HepG2 (cell line): Measurements from ENCODE around the gene DSG2. TPM values are rescaled to one million over a fixed set of nuclear protein-coding genes. Genes with fewer than 3 reads are reported as not detected.
A peak's percentile ranks its signal among the peaks of the same experiment; 100 is the strongest.

Experiments
- ATAC-seq: fragments of 200-7000 bp; cut with Tn5 transposase; 3 replicates; pipeline ENCODE4 v1.9.1; 2020; ENCODE audit warnings: mild to moderate bottlenecking, moderate library complexity
- BruUV-seq: library from RNA; stranded (reverse); fragments of 400-500 nt; replicated peaks from 2 replicates; lab custom pipeline; 2021; lab: Mats Ljungman, UMichigan
- CTCF ChIA-PET: fragments of 300-600 bp; formaldehyde crosslinking; extraction: SDS; loops from one replicate; lab custom pipeline; 2021; ENCODE audit warnings: low total read pairs, inconsistent platforms, low intra/inter-chr PET ratio; lab: Yijun Ruan, JAX
- POLR2A ChIA-PET: fragments of 350-600 bp; sonication (Branson Sonifier 250); formaldehyde crosslinking; loops from one replicate; lab custom pipeline; 2020; ENCODE audit warnings: antibody characterized with exemption, inconsistent platforms; lab: Yijun Ruan, JAX
- DNase-seq: peaks from one replicate; pipeline ENCODE4 v3.0.0-alpha.2; 2015; ENCODE audit warnings: low spot score
- FAIRE-seq: peaks from 3 replicates; lab custom pipeline; 2011; peaks lifted over from hg19 to GRCh38; lab: Jason Lieb, UNC
- H2AFZ ChIP-seq: one replicate; pipeline ENCODE4 v1.6.1; 2011; ENCODE audit warnings: low read length, inconsistent platforms
- H3K27ac ChIP-seq: fragments of 300-600 bp; 3 replicates; pipeline ENCODE4 v1.8.0; 2011; ENCODE audit warnings: mixed run types, mild to moderate bottlenecking, mixed read lengths, low read length, inconsistent platforms; ENCODE audit not compliant: insufficient read depth; ENCODE audit errors: extremely low read length
- H3K27me3 ChIP-seq, 2 experiments: fragments of 200-600 bp in 1 of 2; 2 replicates in 1 of 2; 3 replicates in 1 of 2; pipeline versions ENCODE4 v1.6.0 to v1.8.0; 2011; ENCODE audit warnings: low read length in 2 of 2, mild to moderate bottlenecking in 2 of 2, moderate library complexity in 2 of 2, inconsistent platforms in 1 of 2; ENCODE audit not compliant: insufficient read depth in 2 of 2, control insufficient read depth in 1 of 2
- H3K36me3 ChIP-seq, 2 experiments: fragments of 200-600 bp in 1 of 2; replicated peaks in 1 of 2; 2 replicates in 1 of 2; 3 replicates in 1 of 2; pipeline versions ENCODE4 v1.5.1 to v1.8.0; 2011; ENCODE audit warnings: low read length in 2 of 2, inconsistent platforms in 1 of 2; ENCODE audit not compliant: insufficient read depth in 2 of 2, control insufficient read depth in 1 of 2
- H3K4me1 ChIP-seq: 2 replicates; pipeline ENCODE4 v1.5.1; 2012; ENCODE audit warnings: low read length, inconsistent platforms; ENCODE audit not compliant: insufficient read depth
- H3K4me2 ChIP-seq: 2 replicates; pipeline ENCODE4 v1.6.0; 2011; ENCODE audit warnings: low read depth, low read length, inconsistent platforms
- H3K4me3 ChIP-seq, 3 experiments: fragments of 200-600 bp in 1 of 3; sonication (generic), shearing (Covaris generic) in 1 of 3; replicated peaks in 1 of 3; 2 replicates each; pipeline ENCODE4 v1.5.1; 2011 to 2016; ENCODE audit warnings: low read length in 3 of 3, inconsistent platforms in 2 of 3, low read depth in 2 of 3, mild to moderate bottlenecking in 2 of 3, control low read depth in 1 of 3, mixed read lengths in 1 of 3; ENCODE audit not compliant: insufficient read depth in 1 of 3
- H3K79me2 ChIP-seq: one replicate; pipeline ENCODE4 v1.6.1; 2011; ENCODE audit warnings: low read length, inconsistent platforms; ENCODE audit not compliant: insufficient read depth
- H3K9ac ChIP-seq: 2 replicates; pipeline ENCODE4 v1.6.0; 2011; ENCODE audit warnings: mild to moderate bottlenecking, low read depth, low read length, inconsistent platforms; ENCODE audit not compliant: insufficient read depth
- H3K9me3 ChIP-seq: 2 replicates; pipeline ENCODE4 v1.5.1; 2012; ENCODE audit warnings: mild to moderate bottlenecking, low read length
- H4K20me1 ChIP-seq: 2 replicates; pipeline ENCODE4 v1.6.0; 2011; ENCODE audit warnings: inconsistent platforms, mild to moderate bottlenecking, low read length, moderate library complexity; ENCODE audit not compliant: insufficient read depth
- ATAD3A ChIP-seq: sonication (generic); formaldehyde crosslinking; IDR thresholded peaks from 2 replicates; pipeline ENCODE4 v1.4.0; 2020; ENCODE audit warnings: missing genetic modification reagents
- DNMT3B ChIP-seq: conservative IDR thresholded peaks from 2 replicates; pipeline ENCODE4 v1.6.1; 2016; ENCODE audit warnings: missing biosample characterization, control low read depth
- EEA1 ChIP-seq: sonication (generic); formaldehyde crosslinking; IDR thresholded peaks from 2 replicates; pipeline ENCODE4 v1.5.1; 2020; ENCODE audit warnings: mild to moderate bottlenecking, missing genetic modification reagents, borderline replicate concordance
- HBP1 ChIP-seq: IDR thresholded peaks from 2 replicates; pipeline ENCODE4 v1.6.1; 2016; ENCODE audit warnings: low read depth, control low read depth
- HMGXB3 ChIP-seq: sonication (generic); formaldehyde crosslinking; IDR thresholded peaks from 2 replicates; pipeline ENCODE4 v1.4.0; 2020; ENCODE audit warnings: missing genetic modification reagents, borderline replicate concordance
- KDM1A ChIP-seq: IDR thresholded peaks from 2 replicates; pipeline ENCODE4 v1.6.1; 2016; ENCODE audit warnings: missing compliant biosample characterization
- NONO ChIP-seq, 2 experiments: fragments of 450-650 bp in 1 of 2; sonication (generic) in 1 of 2; formaldehyde crosslinking in 1 of 2; IDR thresholded peaks in 1 of 2; conservative IDR thresholded peaks in 1 of 2; 2 replicates each; pipeline versions ENCODE4 v1.6.1 to v1.8.0; 2017 to 2022; ENCODE audit warnings: mild to moderate bottlenecking in 1 of 2, missing genetic modification reagents in 1 of 2, moderate library complexity in 1 of 2
- ZMYM4 ChIP-seq: sonication (generic); formaldehyde crosslinking; IDR thresholded peaks from 2 replicates; pipeline ENCODE4 v1.8.1; 2023; ENCODE audit warnings: mild to moderate bottlenecking, missing genetic modification reagents
- ZNF24 ChIP-seq: fragments of 450-650 bp; IDR thresholded peaks from 2 replicates; pipeline ENCODE4 v1.6.1; 2017; ENCODE audit warnings: antibody characterized with exemption, mild to moderate bottlenecking
- ZNF3 ChIP-seq: IDR thresholded peaks from 2 replicates; pipeline ENCODE4 v1.7.0; 2017; ENCODE audit warnings: inconsistent platforms
- ZNF383 ChIP-seq: sonication (generic); formaldehyde crosslinking; IDR thresholded peaks from 2 replicates; pipeline ENCODE4 v1.4.0; 2020; ENCODE audit warnings: missing genetic modification reagents, mild to moderate bottlenecking, borderline replicate concordance
- ZNF460 ChIP-seq: sonication (generic); formaldehyde crosslinking; IDR thresholded peaks from 2 replicates; pipeline ENCODE4 v1.5.1; 2020; ENCODE audit warnings: missing genetic modification reagents, mild to moderate bottlenecking, borderline replicate concordance
- ZNF629 ChIP-seq: sonication (generic); formaldehyde crosslinking; conservative IDR thresholded peaks from 2 replicates; pipeline ENCODE4 v1.5.0; 2020; ENCODE audit warnings: missing genetic modification reagents
- WGBS: methylation state at CpG from one replicate; pipeline ENCODE4 v1.1.6; 2017; ENCODE audit warnings: low lambda C conversion rate; 5-methylcytosine and 5-hydroxymethylcytosine counted together
- in situ Hi-C: cut with HindIII; loops from 2 replicates; pipeline ENCODE4 v1.10.0; 2017; ENCODE audit warnings: low pct_unique_long_range_greater_than_20kb; ENCODE audit not compliant: extremely low pct_ligation_motif_present
- intact Hi-C: fragments of 100-400 bp; cut with micrococcal nuclease; formaldehyde crosslinking; loops from one replicate; pipeline ENCODE4 v1.10.0; 2022; ENCODE audit not compliant: unreplicated experiment
- polyA plus RNA-seq, 8 experiments: library from polyadenylated mRNA; depleted of rRNA in 3 of 8; stranded (reverse) in 7 of 8; unstranded in 1 of 8; fragments of >200 nt; fragmentation: Illumina TruSeq in 4 of 8; extraction: Trizol in 4 of 8; gene quantifications; 2 replicates each; pipeline versions ENCODE4 v1.2.1 to v1.2.3, GENCODE V29; 2011 to 2016; ENCODE audit warnings: low read depth in 4 of 8, missing spikeins in 1 of 8, mixed read lengths in 1 of 8; ENCODE audit not compliant: insufficient read depth in 1 of 8
- total RNA-seq, 5 experiments: library from RNA; depleted of rRNA; stranded (reverse); fragments of >200 nt; fragmentation: Illumina TruSeq; extraction: Trizol; gene quantifications; 2 replicates each; pipeline ENCODE4 v1.2.3, GENCODE V29; 2016; ENCODE audit warnings: low read depth in 1 of 5

DSG2 gene
- total and polyA plus RNA-seq, 2 of the 13 experiments (the other 11 are each of a cell fraction or from before 2014, with no cell fraction given), result 23.3 to 66.7 TPM

- no peaks in the 10 kb centered on the region for H3K9me3 ChIP-seq
- H3K27ac ChIP-seq, result peak overlapping the region; percentile 11
- H2AFZ ChIP-seq, result peak overlapping the region; percentile 70
- ChIA-PET CTCF (no interaction called here), POLR2A (interaction anchor here (1.2 to 1.3 kb wide), 3 partner anchors 15 to 38 kb away, joined by 3 to 11 read pairs (median 9); partner anchors contain the start of gene TTR)
- no peak for DNase-seq
- in situ Hi-C loops, result no loop called here
- intact Hi-C loops, result no loop called here
- H3K4me1 ChIP-seq, result peaks cover 53% of the 10 kb centered on the region
- H4K20me1 ChIP-seq, result no peaks in the 10 kb centered on the region
- WGBS, result 12% methylated on average over 3 of the region's 3 CpGs
- no peaks in the 10 kb centered on the region for H3K79me2 ChIP-seq
- H3K4me2 ChIP-seq, result peak overlapping the region; percentile 53
- no peak overlapping the region for H3K4me3 ChIP-seq
- ATAC-seq, result peak; percentile 78
- no peaks in the 10 kb centered on the region for H3K27me3 ChIP-seq
- 0 out of 2 replicates have a peak overlapping the region, but pooled peaks have one; percentile 24 for H3K9ac ChIP-seq
- peak; percentile 21 for FAIRE-seq
- no TSS peak for BruUV-seq
- H3K36me3 ChIP-seq, result no peaks in the 10 kb centered on the region
- TF ChIP-seq ZNF629 (CRISPR knock-in tag) (no peak), KDM1A (0 out of 2 replicates have a peak, but pooled peaks have one; percentile 26), ZNF383 (CRISPR knock-in tag) (no peak), ATAD3A (no peak), ZNF460 (no peak), NONO (IDR thresholded peaks at IDR 0.05) (no peak), NONO (CRISPR knock-in tag; conservative IDR thresholded peaks at IDR 0.05) (no peak), DNMT3B (CRISPR knock-in tag) (no peak), HBP1 (no peak), EEA1 (no peak), HMGXB3 (CRISPR knock-in tag) (no peak), ZNF3 (CRISPR knock-in tag) (no peak), ZMYM4 (CRISPR knock-in tag) (peak; percentile 48; the same call in 1 of the 2 replicates), ZNF24 (no peak)
Observed at GRCh38 chr18:31573051-31573450, 75.1 kb downstream of the DSG2 start.
